NCI-H2107 treated with DMSO at 0.1 percent for 48 hours (cell line): ENCODE data around the gene LRPAP1.

Experiments
- DNase-seq: peaks from one replicate; lab custom pipeline; 2025; ENCODE audit not compliant: unreplicated experiment; lab: John Stamatoyannopoulos, UW

Gene LRPAP1

GRCh38 chr4:3532751-3533422 is 665 bp upstream of the LRPAP1 start:
- no peak for DNase-seq

DNA sequence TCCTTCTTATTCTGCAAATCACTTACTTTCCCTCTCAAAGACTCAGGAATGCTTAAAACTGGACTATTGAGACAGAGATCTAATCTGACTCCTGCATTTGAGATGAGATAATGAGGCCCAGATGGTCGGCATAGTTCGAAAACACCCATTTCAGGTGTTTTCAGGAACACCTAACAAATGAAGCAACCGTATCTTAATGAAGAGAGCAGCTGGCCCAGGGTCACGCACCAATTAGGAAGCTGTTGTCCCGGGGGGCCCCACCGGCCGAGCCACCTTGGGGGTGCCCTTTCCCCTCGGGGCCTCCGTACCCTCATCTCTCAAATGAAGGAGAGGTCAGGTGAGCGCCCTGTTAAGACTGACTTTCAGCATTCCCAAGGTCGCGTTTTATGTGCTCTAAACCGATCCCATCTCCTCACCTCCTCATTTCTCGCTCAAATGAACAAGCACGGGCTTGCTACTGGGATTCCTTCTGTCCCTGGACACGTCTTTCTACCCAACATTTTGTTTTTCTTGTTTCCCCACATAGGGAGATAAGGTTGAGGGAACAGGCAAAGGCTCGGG is 824 bp downstream of the LRPAP1 start:
- DNase-seq = no peak

DNA sequence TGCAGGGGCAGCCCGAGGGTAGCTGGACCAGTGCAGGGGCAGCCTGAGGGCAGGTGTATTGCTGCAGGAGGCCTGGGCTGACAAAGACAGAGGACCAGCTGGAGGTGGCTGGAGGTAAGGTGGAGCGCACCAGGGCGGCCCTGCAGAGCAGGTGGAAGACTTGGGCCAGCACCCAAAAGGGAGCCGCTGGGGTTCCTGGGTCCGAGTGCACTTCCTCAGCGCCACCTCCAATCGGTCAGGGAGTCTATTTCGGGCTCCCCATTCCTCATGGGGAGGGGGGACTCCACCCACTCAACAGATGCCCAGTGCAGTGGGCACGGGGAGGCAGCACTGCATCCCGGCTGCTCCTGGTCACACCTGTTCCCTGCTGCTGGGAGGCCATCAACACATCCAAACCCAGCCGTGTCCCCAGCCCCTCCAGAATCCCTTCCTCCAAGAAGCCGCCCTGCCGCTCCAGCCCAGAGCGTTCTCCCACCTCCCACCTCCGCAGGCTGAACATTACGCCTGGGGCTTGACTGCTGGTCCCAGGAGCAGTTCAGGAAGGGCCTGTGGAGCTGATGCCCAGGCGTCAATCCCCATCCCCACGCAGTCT is 1.5 kb downstream of the LRPAP1 start:
- DNase-seq = no peak

GRCh38 chr4:3530051-3530450 is 2.2 kb downstream of the LRPAP1 start:
- DNase-seq = no peak

DNA sequence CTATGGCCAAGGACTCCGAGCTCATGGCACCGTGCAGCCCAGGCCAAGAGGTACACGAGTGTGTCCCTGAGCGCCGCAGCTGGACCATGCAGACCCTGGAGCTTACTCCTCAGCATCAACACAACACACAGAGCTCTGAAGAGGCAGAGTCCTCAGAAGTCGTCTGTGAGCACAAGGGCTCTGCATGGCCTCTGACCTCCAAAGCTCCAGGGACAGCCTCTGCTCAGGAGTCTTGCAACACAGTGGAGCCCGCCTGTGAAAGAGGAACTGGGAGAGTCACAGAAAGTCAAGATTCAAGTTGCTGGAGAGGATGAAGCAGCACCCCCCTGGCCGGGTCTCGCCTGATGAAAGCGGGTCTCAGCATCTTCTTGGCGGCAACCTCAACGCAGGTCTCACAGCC is 2.9 kb downstream of the LRPAP1 start:
- no peak for DNase-seq

DNA sequence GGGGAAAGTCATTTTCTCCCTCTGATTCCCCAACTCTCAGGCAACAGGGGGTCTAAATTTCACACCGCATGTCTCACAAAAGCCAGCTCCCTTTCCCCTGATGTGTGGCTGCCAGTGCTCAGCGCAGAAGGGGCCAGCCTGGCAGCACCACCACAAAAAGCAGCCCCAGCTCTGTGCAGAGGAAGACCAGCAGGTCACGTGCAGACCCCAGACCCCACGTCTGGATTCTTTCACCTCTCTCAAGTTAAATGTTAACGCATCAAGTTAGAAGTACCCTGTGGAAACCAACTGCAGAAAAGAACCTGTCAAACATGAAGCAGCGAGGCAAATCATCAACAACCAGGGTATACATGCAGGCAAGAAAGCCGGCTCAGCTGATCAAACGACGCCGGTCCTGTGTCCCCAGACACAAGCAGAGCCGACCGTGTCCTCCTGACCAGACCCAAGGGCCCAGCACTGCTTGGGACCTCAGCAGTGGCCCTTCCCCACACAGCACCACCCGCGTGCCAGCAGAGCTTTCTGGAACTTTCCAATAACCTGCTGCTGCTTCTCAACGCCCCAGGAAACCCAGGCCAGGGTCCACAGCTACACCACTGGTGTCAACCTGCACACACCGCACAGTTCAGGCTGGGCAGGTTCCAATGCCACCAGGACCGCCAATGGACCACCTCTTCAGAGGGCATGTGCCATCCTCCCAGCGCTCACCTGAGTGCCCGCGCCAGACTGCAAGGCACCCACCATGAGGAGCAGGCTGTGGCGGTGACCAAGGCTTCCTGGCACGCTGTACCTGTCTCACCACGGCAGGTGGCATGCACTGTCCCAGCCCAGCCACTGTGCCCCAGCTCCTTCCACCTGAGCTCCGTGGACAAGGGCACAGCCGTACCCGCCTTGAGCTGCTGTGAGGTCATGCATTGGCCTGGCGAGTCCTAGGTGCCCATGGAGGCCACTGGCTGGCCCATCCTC is 4.0 kb downstream of the LRPAP1 start:
- peak; percentile 27 for DNase-seq

DNA sequence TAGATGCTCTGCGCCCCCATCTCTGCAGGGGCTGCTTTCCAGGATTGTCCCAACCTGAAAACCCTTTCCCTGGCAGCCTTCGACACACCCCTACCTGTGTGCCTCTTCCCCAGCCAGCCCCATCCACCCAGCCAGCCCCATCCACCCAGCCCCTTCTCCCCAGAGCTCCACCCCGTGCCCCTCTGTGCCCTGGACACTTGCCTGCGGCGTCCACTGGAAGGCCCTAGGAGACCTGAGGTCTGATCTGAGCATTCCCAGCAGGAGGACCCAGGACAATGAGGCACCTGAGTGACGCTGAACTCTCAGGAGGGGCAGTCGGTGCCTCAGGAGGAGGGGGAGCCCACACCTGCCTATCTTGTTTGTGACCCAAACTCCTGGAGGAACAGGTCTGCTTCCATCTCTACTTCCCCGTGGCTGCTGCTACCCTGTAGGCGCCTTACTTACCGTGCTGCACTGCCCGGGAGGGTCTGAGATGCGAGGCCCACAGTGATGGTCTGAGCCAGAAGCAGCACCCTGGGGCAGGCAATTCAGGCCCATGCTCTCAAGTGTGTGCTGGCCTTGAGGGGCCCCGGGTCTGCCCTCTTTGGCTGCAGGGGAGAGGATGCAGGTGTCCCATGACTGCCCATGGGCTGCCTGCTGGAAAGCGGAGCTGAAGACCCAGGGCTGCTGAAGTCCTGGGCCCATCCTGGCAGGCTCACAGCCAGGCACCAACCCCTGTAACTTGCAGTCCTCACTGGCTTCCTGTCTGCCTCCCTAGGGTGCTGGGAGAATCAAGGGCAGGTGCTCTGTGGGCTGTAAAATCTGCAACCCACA is 4.9 kb downstream of the LRPAP1 start:
- no peak for DNase-seq

GRCh38 chr4:3526456-3526855 is 5.8 kb downstream of the LRPAP1 start:
- DNase-seq = no peak

DNA sequence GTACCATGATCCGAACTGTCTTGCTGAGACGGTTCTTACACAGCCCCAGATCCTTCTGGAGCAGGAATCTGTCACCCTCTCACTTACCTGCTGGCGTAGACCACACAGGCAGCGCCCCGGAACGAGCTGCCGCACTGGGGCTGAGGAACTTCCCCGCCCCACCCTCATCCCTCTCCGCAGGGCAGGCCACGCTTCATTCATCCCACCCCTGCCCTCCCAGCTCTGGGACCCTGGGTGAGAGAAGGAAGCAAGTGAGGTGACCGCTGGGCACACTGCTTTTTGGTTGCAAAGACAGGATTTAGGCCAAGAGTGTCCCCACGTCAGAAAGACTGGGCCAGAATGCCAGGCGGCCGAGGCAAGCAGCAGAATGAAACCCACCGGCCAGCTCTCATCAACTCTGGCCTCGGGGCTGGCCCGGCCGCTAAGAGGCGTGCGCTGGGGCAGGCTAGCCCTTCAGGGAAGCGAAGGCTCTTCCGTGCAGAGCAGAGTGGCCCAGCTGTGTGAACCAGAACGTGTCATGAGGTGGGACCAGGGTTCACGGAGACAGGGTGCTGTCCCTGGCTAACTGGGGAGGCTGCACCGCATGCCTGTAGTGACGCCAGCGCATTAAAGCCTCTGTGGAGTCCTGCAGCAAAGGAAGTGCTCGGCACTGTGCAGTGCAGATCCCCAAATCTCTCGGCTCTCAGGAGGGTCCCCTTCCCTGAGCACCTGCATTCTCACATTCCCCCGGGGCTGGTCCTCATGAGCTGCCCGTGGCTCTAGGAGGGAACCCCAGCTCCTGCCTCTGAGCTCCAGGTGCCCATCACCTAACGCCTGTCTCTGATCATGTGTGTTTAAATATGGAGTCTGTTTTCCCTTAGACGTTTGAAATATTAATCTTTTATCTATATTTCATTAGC is 6.4 kb downstream of the LRPAP1 start:
- DNase-seq = no peak

DNA sequence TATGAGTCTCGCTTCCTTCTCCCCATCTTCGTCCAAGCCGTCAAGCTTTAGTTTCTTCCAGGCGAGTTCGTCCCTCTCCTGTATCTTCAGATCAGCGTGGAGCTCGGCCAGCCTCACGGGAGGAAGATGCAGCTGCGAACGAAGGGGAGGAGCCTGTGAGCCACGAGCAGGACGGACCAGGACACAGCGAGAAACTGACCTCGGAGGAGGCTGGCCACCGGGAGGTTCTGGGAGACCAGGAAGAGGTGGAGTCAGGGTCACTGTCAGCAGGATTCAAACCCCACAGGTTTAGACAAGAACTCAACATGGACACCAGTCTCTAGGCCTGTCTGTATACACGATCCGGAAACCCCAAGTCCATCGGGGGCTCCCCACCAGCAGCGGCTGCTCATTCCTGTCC is 7.3 kb downstream of the LRPAP1 start:
- DNase-seq = no peak

DNA sequence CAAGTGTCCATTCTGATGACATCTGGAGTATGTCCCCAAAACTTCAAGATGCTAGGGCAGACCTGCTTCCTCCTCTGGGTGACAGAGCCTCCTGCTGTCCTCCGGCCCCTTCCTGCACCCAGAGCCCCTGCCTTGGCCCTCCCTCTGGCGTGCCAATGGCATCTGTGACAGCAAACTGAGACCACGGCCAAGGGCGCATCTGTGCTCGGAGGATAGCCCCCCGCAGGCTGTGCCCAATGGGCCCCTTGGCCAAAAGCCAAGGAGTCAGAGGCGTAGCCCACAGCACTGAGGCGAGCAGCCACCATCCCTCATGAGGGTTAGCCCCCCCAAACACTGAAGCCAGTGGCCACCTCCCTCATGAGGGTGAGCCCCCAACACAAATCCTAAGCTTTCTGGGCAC is 7.9 kb downstream of the LRPAP1 start:
- no peak for DNase-seq

- DNase-seq = no peak
Measured at GRCh38 chr4:3523628-3524221, 8.5 kb downstream of the LRPAP1 start.

- no peak for DNase-seq
Measured at GRCh38 chr4:3523146-3523627, 9.0 kb downstream of the LRPAP1 start.

DNA sequence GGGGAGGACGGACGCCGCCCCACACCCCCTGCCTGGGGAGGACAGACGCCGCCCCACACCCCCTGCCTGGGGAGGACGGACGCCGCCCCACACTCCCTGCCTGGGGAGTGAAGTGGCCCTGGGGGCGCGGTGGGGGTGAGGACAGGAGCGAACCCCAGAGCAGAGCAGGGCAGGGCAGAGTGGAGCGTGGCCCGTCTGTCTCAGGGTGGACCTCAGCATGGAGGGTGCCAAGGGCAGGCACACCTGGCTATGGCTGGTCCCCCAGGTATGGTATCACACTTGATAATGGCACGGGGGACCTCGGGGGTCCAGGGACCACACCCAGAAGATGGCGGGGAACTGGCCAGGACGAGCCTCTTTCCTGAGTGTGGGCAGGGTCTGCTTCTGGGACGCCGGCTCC is 9.6 kb downstream of the LRPAP1 start:
- DNase-seq = no peak

- DNase-seq = no peak
Measured at GRCh38 chr4:3522326-3522640, 9.9 kb downstream of the LRPAP1 start.

GRCh38 chr4:3521621-3522325 is 10.4 kb downstream of the LRPAP1 start:
- no peak for DNase-seq

DNA sequence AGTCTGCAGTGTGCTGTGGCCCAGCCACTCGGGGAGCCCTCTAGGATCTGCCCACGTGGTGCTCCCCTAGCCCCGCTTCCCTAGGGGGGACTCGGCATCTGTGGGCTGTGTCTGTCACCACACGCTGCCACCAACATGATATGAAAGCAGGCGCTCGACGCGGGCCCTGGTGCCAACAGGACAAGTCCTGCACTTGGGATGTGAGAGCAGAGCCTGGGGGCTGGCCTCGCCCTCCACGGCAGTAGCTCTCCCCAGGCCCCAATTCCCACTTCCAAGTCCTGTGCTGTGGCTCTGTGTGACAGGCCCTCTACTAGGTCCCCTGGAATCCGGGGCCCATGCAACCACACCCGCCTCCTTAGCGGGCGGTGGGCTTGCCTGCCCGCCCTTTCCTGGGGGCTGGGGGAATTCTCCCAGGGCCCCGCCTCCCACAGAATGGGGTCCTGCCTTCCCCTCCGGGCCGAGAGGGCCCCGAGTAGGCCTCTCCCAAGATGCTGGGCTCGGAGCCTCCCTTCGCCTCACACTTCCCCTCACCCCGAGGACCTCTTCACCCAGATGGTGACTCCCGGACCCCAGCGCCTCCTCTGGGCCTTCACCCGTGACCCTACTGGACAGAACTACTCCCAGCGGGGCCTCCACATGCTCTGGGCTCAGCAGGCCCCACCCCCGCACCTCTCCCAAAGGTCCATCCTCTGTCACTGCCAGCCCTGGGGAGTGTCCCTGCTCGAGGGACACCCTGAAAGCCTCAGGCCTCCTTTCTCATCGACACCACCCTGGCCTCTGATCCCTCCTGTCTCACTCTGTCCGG is 11.2 kb downstream of the LRPAP1 start:
- no peak for DNase-seq

- DNase-seq = no peak
Measured at GRCh38 chr4:3520276-3520675, 11.9 kb downstream of the LRPAP1 start.
